Measurements from ENCODE around the gene INTS6.

GRCh38 chr13:51465124-51465523 lies 12.3 kb upstream of the INTS6 start:
- no peak for TF ChIP-seq CTCF (conservative IDR thresholded peaks at IDR 0.05)
- TF ChIP-seq EZH2 (IDR thresholded peaks at IDR 0.05; ENCODE audit: low read depth) = no peak
